GM12892 (cell line): ENCODE measurements around the gene CCL2.
"Not testable (repeated sequence)": the region's sequence is repeated elsewhere in the genome, so short reads cannot be mapped to it uniquely, and the experiment has no call there.

ENCODE experiments used
- POLR2A ChIP-seq: IDR thresholded peaks from 2 replicates; pipeline ENCODE4 v1.6.1; 2011; ENCODE audit warnings: low read depth, low read length, control low read depth
- POLR2AphosphoS5 ChIP-seq: IDR thresholded peaks from 2 replicates; pipeline ENCODE4 v1.6.1; 2011; ENCODE audit warnings: low read depth, low read length, control low read depth
- TAF1 ChIP-seq: IDR thresholded peaks from 2 replicates; pipeline ENCODE4 v1.6.1; 2011; ENCODE audit warnings: low read depth, mild to moderate bottlenecking, control low read depth, low read length, borderline replicate concordance

DNA sequence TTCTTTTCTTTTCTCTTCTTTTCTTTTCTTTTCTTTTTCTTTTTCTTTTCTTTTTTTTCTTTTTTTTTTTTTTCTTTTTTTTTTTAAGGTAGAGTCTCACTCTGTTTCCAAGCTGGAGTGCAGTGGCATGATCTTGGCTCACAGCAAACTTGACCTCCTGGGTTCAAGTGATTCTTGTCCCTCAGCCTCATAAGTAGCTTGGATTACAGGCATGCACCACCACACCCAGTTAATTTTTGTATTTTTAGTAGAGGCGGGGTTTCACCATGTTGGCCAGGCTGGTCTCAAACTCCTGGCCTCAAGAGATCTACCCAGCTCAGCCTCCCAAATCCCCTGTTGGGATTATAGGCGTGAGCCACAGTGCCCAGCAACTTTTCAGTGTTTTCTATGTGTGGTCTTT lies 27.8 kb upstream of the CCL2 start:
- not testable (repeated sequence) for TF ChIP-seq POLR2A, TAF1, POLR2AphosphoS5
